NCI-H774 (cell line): ENCODE results near the gene NAV3.

Source experiments
- DNase-seq: peaks from one replicate; lab custom pipeline; 2025; lab: John Stamatoyannopoulos, UW

The NAV3 gene

DNA sequence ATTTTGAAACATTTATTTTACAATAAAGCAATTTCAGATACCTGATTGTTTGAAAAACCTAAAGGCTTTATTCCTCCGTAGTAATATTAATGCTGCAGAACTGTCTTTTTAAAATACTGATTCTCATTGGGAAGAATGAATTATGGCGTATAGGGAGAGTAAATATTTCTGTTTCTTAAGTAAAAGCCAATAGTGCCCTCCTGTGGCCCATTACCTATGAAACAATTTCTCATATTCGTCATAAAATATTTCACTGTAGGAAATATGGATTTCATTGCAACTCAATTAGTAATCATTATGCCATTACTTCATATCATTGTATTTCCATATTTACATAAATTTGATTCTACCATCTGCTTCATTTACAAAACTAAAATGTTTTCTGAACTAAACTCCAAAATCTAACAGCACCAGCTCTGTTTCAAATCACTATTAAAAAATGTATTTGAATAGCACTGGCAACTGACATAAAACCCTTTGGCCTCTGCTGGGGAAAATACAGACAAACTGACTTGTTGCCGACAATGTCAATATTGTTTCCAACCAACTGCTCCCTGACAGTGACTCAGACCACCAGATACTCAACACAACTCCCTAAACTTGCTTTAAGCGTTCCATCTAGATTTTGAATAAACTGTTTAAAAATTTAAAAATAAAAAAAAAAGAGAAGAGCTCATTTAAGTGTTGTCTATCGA lies 290.3 kb downstream of the NAV3 start:
- no peak for DNase-seq

- no peak for DNase-seq
These were observed 291.4 kb downstream of the NAV3 start for GRCh38 chr12:78121969-78122610.

DNA sequence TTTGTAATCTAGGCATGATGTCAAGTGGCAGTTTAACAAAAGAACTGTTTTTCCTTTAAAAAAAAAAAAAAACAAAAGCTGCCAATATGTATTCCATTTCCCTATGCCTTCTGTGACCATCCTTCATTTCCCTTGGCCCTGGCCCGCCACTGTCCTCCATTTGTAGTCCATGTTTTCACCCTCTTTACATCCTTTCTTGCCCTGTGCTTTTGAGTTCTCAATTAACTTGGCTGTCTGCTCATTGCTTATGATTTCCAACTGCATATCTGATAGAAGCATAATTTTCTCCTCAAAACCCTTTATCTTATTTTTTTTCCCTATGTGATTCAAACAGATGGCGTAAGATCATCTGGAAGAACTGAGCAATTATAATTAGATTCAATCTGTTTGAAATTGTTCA lies 297.5 kb downstream of the NAV3 start:
- no peak for DNase-seq

GRCh38 chr12:78143717-78144116 lies 313.0 kb downstream of the NAV3 start:
- DNase-seq: no peak

DNA sequence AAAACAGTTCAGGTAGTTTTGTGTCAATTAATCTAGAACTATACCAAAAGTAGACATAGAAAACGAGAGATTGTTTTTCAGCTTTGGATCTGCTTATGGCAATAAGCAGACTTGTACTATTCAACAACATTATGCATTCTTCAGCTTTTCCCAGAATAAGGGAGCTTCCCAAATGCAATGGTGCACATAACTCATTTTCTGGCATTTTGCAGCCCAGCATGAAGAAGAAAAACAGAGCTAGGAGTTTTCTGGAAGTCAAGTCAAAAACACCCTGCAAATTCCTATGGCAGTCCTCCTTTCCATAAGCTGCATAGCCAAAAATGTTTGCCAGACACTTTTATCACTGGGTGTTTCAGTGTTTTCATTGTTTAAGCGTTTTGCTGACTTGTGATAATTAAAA lies 314.7 kb downstream of the NAV3 start:
- no peak for DNase-seq

- peak; percentile 65 for DNase-seq
These were observed 315.7 kb downstream of the NAV3 start for GRCh38 chr12:78146365-78146772.

GRCh38 chr12:78149459-78149858 lies 318.8 kb downstream of the NAV3 start:
- DNase-seq: peak; percentile 81

- no peak for DNase-seq
These were observed 324.9 kb downstream of the NAV3 start for GRCh38 chr12:78155546-78155945.

- DNase-seq: no peak
These were observed 326.1 kb downstream of the NAV3 start for GRCh38 chr12:78156751-78157150.

DNA sequence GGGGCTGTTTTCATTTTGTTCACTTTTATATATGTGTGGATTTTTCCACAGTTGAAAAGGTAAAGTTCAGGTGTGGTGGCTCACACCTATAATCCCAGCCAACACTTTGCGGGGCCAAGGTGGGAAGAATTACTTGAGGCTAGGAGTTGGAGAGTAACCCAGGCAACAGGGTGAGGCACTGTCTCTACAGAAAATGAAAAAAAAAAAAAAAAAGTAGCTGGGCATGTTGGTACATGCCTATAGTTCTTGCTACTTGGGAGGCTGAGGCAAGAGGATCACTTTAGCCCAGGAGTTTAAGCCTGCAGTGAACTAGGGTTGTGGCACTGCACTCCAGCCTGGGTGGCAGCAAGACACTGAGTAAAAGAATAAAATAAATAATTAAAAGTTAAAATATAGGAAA lies 326.5 kb downstream of the NAV3 start:
- DNase-seq: no peak

DNA sequence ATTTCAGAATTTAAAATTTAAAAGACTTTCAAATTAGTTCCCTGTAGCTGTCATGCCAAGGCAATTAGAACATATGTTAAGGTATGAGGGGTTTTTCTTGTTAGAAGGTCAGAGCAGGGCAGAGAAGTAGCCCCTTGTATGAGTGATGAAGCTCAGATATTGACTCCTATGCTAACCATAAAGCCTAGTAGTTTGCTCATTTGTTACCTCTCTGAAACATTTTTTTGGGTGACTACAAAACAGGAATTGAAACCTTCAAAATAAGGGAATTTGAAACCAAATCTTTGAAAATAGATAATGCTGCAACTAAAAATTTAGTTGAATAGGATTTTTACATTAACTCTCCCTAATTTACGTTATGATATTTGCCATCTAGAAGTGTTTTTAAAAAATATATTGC lies 333.5 kb downstream of the NAV3 start:
- DNase-seq: no peak

- no peak for DNase-seq
These were observed 336.8 kb downstream of the NAV3 start for GRCh38 chr12:78167510-78167909.

- no peak for DNase-seq
These were observed 340.4 kb downstream of the NAV3 start for GRCh38 chr12:78171061-78171460.

DNA sequence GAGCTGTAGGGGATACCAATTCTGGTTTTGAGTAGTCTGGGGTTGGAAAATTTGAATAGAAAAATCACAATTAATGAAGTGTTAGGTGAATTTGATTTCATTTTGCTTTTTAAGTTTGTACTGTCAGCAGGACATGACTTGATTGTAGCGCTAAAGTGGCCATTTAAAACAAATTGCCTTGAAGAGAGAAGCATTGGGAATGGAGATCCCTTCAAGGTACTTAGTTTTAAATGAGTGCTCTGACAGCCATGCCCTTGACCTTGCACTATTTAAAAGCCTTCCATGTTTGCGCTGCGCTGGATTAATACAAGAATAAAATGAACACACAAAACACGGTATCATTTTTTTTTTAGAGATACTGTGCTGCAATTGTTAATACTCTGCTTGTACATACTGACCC lies 345.9 kb downstream of the NAV3 start:
- DNase-seq: no peak

DNA sequence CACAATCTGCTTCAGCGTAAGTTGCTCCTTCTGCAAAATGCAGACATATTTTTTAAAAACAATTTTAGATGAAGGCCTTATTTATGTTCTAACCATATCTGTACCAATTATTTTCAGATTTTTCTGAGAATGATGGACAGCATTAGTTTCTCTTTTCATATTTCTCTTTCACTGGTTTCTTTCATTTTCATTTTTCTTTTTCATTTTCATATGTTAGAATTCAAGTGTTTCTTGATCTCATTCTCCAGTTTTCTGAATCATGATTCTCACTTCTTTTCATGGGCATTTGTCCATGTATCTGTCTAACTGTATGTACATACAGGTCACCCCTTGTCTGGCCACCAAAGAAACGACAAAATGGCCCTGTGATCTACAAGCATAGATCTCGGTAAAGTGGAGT lies 346.6 kb downstream of the NAV3 start:
- no peak for DNase-seq

GRCh38 chr12:78179346-78179745 lies 348.7 kb downstream of the NAV3 start:
- no peak for DNase-seq

GRCh38 chr12:78181544-78182162 lies 351.0 kb downstream of the NAV3 start:
- DNase-seq: peak; percentile 28

- no peak for DNase-seq
These were observed 353.1 kb downstream of the NAV3 start for GRCh38 chr12:78183824-78184223.

- DNase-seq: no peak
These were observed 354.4 kb downstream of the NAV3 start for GRCh38 chr12:78185109-78185508.

DNA sequence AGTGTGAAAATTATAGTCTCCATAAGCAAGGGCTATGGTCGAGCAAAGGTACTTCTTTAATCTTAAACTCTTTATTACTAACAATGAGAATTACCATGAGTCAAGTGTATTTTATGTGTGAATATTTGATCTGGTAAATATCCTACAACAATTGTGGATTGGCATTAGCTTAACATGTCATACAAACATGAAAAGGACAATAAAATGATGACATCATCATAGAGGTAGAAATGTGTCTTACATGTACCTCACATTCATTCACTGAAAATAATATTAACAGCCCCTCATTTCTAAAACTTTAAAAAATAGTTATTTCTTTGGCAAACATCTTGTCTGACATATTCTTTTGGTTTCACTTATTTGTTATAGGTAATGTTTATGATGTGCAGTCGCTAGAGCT lies 355.0 kb downstream of the NAV3 start:
- DNase-seq: no peak

DNA sequence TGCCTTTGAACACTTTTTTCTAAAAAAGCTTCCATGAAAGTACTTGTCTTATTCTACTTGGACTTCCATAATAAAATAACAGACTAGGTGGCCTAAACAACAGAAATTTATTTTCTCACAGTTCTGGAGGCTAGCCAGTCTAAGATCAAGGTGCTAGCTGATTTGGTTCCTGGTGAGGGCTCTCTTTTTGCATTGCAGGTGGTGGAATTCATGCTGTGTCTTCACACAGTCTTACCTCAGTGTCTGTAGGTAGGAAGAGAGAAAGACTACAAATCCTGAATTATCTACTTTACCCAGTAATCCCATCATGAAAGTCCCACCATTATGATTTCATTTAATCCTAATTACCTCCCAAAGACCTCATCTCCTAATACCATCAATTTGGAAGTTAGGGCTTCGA lies 356.0 kb downstream of the NAV3 start:
- DNase-seq: no peak

DNA sequence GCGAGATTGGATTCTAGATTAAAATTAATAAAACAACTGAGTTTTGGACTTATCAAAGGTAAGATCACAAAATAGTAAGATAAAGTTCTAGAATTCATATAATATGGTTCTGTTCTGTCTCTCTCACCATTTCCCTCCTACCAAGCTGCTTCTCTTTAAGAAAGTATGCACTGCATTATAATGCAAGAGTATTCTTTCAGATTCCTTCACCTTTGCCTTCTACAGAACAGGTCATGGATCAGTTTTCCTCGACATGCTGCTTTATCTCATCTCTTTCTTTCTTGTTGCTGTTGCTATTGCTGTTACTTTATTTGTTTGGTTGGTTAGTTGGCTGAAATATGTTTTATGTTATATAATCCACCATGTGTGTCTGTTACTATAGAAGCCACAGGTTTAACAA lies 357.0 kb downstream of the NAV3 start:
- no peak for DNase-seq

GRCh38 chr12:78189656-78190055 lies 359.0 kb downstream of the NAV3 start:
- no peak for DNase-seq

GRCh38 chr12:78191611-78192010 lies 360.9 kb downstream of the NAV3 start:
- DNase-seq: no peak
